B cell (primary cell): Measurements from ENCODE around the gene LZTFL1. TPM values are rescaled to one million over a fixed set of nuclear protein-coding genes. Genes with fewer than 3 reads are reported as not detected.
A peak's percentile ranks its signal among the peaks of the same experiment; 100 is the strongest.

Source experiments
- ATAC-seq: fragments of 200-7000 bp; cut with Tn5 transposase; one replicate; pipeline ENCODE4 v1.10.0; 2021; ENCODE audit warnings: low read depth, mild to moderate bottlenecking, moderate number of reproducible peaks, moderate library complexity
- CTCF ChIA-PET: fragments of 350-600 bp; sonication (Branson Sonifier 250); formaldehyde crosslinking; loops from one replicate; lab custom pipeline; 2021; ENCODE audit warnings: antibody characterized with exemption, inconsistent platforms; lab: Charles Lee
- POLR2A ChIA-PET: fragments of 350-600 bp; sonication (Branson Sonifier 250); formaldehyde crosslinking; loops from one replicate; lab custom pipeline; 2021; ENCODE audit warnings: antibody characterized with exemption; lab: Charles Lee
- DNase-seq: peaks from one replicate; pipeline ENCODE4 v3.0.0; 2013
- H2AFZ ChIP-seq: 2 replicates; pipeline ENCODE4 v1.6.1; 2012; ENCODE audit warnings: mild to moderate bottlenecking, low read depth, low read length; ENCODE audit not compliant: insufficient read depth, poor library complexity, severe bottlenecking
- H3K27ac ChIP-seq, 2 donors: 1 replicate in 1 of 2; 2 replicates in 1 of 2; pipeline ENCODE4 v1.5.1; 2012 to 2013; ENCODE audit warnings: low read length in 2 of 2, mild to moderate bottlenecking in 2 of 2, moderate library complexity in 1 of 2
- H3K27me3 ChIP-seq, 4 experiments: fragments of 200-600 bp in 1 of 4; sonication (generic) in 1 of 4; replicated peaks in 1 of 4; 1 replicate in 2 of 4; 2 replicates in 2 of 4; pipeline versions ENCODE4 v1.6.1 to v1.7.0; 2013 to 2016; ENCODE audit warnings: low read length in 3 of 4, mild to moderate bottlenecking in 2 of 4, mixed read lengths in 1 of 4, moderate library complexity in 1 of 4; ENCODE audit not compliant: insufficient read depth in 4 of 4, control insufficient read depth in 3 of 4; ENCODE audit errors: control extremely low read depth in 1 of 4
- H3K36me3 ChIP-seq, 2 experiments: replicated peaks in 1 of 2; 1 replicate in 1 of 2; 2 replicates in 1 of 2; pipeline versions ENCODE4 v1.6.1 to v1.7.1; 2013; ENCODE audit warnings: low read length in 1 of 2; ENCODE audit not compliant: insufficient read depth in 2 of 2, control insufficient read depth in 1 of 2; ENCODE audit errors: control extremely low read depth in 1 of 2, extremely low read depth in 1 of 2
- H3K4me1 ChIP-seq, 2 donors: fragments of 200-600 bp in 1 of 2; sonication (generic) in 1 of 2; 1 replicate in 1 of 2; 2 replicates in 1 of 2; pipeline versions ENCODE4 v1.5.1 to v1.6.1; 2013 to 2017; ENCODE audit warnings: low read length in 2 of 2; ENCODE audit not compliant: control insufficient read depth in 2 of 2, insufficient read depth in 2 of 2
- H3K4me2 ChIP-seq: replicated peaks from 2 replicates; pipeline ENCODE3; 2012; ENCODE audit warnings: mild to moderate bottlenecking, low read depth, low read length; ENCODE audit not compliant: poor library complexity, severe bottlenecking
- H3K4me3 ChIP-seq, 5 experiments: fragments of 200-600 bp in 1 of 5; sonication (generic) in 1 of 5; 1 replicate in 3 of 5; 2 replicates in 2 of 5; pipeline versions ENCODE4 v1.5.1 to v1.7.0; 2011 to 2016; ENCODE audit warnings: low read length in 4 of 5, mild to moderate bottlenecking in 4 of 5, low read depth in 2 of 5, control low read depth in 1 of 5, moderate library complexity in 1 of 5; ENCODE audit not compliant: insufficient read depth in 1 of 5; ENCODE audit errors: control extremely low read depth in 1 of 5, extremely low read depth in 1 of 5
- H3K79me2 ChIP-seq: fragments of 200-600 bp; sonication (generic); one replicate; pipeline ENCODE4 v1.6.0; 2016; ENCODE audit warnings: low read length; ENCODE audit not compliant: control insufficient read depth, insufficient read depth
- H3K9ac ChIP-seq: fragments of 200-600 bp; sonication (generic); 2 replicates; pipeline ENCODE4 v1.6.1; 2017; ENCODE audit warnings: mild to moderate bottlenecking, low read length, moderate library complexity
- H3K9me3 ChIP-seq, 3 donors: one replicate each; pipeline versions ENCODE4 v1.6.1 to v1.7.1; 2013; ENCODE audit warnings: low read length in 2 of 3; ENCODE audit not compliant: control insufficient read depth in 2 of 3, insufficient read depth in 1 of 3; ENCODE audit errors: control extremely low read depth in 1 of 3
- H4K20me1 ChIP-seq: 2 replicates; pipeline ENCODE4 v1.6.0; 2012; ENCODE audit warnings: mild to moderate bottlenecking, low read length; ENCODE audit not compliant: insufficient read depth, control insufficient read depth, poor library complexity, severe bottlenecking
- H3K27ac Mint-ChIP-seq: one replicate; pipeline ENCODE4 v1.8.0; 2021; ENCODE audit warnings: mixed read lengths
- H3K27me3 Mint-ChIP-seq: one replicate; pipeline ENCODE4 v1.8.0; 2021; ENCODE audit warnings: mixed read lengths
- H3K4me1 Mint-ChIP-seq: one replicate; pipeline ENCODE4 v1.8.0; 2021; ENCODE audit warnings: mixed read lengths
- H3K4me3 Mint-ChIP-seq: one replicate; pipeline ENCODE4 v1.8.0; 2021; ENCODE audit warnings: mixed read lengths
- H3K9me3 Mint-ChIP-seq: one replicate; pipeline ENCODE4 v1.8.0; 2022; ENCODE audit warnings: mixed read lengths; ENCODE audit not compliant: insufficient read depth
- EZH2 ChIP-seq: IDR thresholded peaks from 2 replicates; pipeline ENCODE4 v1.6.1; 2012; ENCODE audit warnings: borderline replicate concordance, low read depth, mild to moderate bottlenecking, moderate library complexity, low read length; ENCODE audit not compliant: insufficient read depth, poor library complexity, severe bottlenecking
- WGBS: methylation state at CpG from one replicate; pipeline ENCODE4 v1.1.5; 2013; ENCODE audit warnings: missing lambda C conversion rate; ENCODE audit not compliant: insufficient coverage; 5-methylcytosine and 5-hydroxymethylcytosine counted together
- intact Hi-C: fragments of 100-400 bp; cut with micrococcal nuclease; formaldehyde crosslinking; loops from one replicate; pipeline ENCODE4 v1.10.0; 2022
- polyA minus RNA-seq: library from RNA; depleted of rRNA, polyadenylated mRNA; stranded (reverse); fragments of >200 nt; gene quantifications from 2 replicates; pipeline ENCODE4 v1.2.3, GENCODE V29; 2012
- polyA plus RNA-seq: library from polyadenylated mRNA; depleted of rRNA; stranded (reverse); fragments of >200 nt; gene quantifications from 2 replicates; pipeline ENCODE4 v1.2.3, GENCODE V29; 2012
- total RNA-seq, 2 donors: library from RNA; stranded (reverse); fragments of 120-200 nt in 1 of 2; gene quantifications; 1 replicate in 1 of 2; 2 replicates in 1 of 2; pipeline versions ENCODE4 v1.2.3 to v1.2.4, GENCODE V29; 2013 to 2022
- TF ChIP-seq, protein P1 (sequence below): fragments of 200-600 bp; IDR thresholded peaks from one replicate; pipeline ENCODE4 v1.8.0; 2022; ENCODE audit warnings: antibody characterized with exemption, mild to moderate bottlenecking

The LZTFL1 gene, protein sequence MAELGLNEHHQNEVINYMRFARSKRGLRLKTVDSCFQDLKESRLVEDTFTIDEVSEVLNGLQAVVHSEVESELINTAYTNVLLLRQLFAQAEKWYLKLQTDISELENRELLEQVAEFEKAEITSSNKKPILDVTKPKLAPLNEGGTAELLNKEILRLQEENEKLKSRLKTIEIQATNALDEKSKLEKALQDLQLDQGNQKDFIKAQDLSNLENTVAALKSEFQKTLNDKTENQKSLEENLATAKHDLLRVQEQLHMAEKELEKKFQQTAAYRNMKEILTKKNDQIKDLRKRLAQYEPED
- 17.8 and 18.4 TPM in 2 replicates for total RNA-seq
- 27.2 TPM for total RNA-seq (2013)
- 12.7 and 16.5 TPM in 2 replicates for polyA plus RNA-seq
- polyA minus RNA-seq: 3.0 and 7.9 TPM in 2 replicates

DNA sequence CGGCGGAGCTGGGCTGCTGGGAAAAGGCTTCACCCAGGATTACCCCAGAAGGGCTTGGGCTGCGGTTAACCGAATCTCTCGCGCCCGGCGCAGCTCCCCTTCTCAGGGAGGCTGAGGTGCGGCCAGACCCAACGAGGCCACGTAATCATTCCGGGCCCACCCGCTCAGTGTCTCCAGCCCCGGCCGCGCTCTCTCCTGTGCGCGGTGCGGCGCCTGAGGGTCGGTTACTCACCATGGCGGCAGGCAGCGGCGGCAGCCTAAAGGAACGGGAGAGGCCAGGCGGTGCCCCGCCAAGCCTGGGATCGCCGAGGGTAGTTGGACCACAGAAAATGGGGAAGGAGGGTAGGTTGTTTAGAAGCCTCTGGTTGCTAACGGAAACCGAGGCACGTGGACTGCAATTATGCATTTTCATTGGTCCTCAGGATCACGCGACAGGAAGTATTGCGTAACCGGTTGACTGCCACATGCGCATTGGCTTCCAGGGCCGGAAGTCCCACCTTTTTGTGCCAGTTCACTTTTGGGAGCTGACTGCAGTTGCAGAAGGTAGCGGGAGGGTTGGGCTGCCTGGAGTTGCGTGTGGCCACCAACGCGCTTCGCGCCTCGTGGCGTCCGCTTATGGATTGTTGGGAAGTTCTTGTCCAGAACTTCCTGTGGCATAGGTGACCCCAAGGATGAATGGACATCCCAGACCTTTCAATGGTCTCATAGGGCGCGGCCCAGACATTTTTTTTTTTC is at the start of gene LZTFL1:
LZTFL1 (minus strand) TSS at position 363 of the 735 bp plus-strand sequence; CDS start at position 235, 128 bp downstream.
- peak; percentile 90 for ATAC-seq
- Histone ChIP-seq H4K20me1 (no peaks in the 10 kb centered on the region), H3K9ac (peak within 1 kb of the TSS; percentile 94), H3K9me3 (no peaks in the 10 kb centered on the region), H3K79me2 (peaks cover 20% of the 10 kb centered on the region), H2AFZ (peak within 1 kb of the TSS; percentile 93), H3K4me3 (peak within 1 kb of the TSS; percentile 65 to 95 (median 88)), H3K27ac (peak within 1 kb of the TSS; percentile 83 to 95), H3K27me3 (no peaks in the 10 kb centered on the region), H3K4me2 (peak within 1 kb of the TSS; percentile 91), H3K36me3 (no peaks in the 10 kb centered on the region), H3K4me1 (peaks cover 12 to 16% of the 10 kb centered on the region in 2 donors)
- intact Hi-C loops: loop anchor here (1.0 to 5.0 kb wide), 5 partner anchors 50 to 245 kb away; partner anchors contain the start of genes FYCO1 and SACM1L
- Mint-ChIP-seq H3K4me3 (peak within 1 kb of the TSS; percentile 98), H3K27me3 (no peaks in the 10 kb centered on the region), H3K4me1 (peaks cover 23% of the 10 kb centered on the region), H3K9me3 (no peaks in the 10 kb centered on the region), H3K27ac (peak within 1 kb of the TSS; percentile 97)
- WGBS: 3% methylated on average over 49 of the region's 49 CpGs
- DNase-seq: peak; percentile 96
- ChIA-PET CTCF (interaction anchor here (0.9 to 1.9 kb wide), 5 partner anchors 10 to 647 kb away, joined by 3 to 5 read pairs (median 4); no protein-coding TSS in a partner anchor), POLR2A (interaction anchor here (0.5 kb wide), 1 partner anchor 78 kb away, joined by 5 read pairs; no protein-coding TSS in a partner anchor)
- TF ChIP-seq EZH2: no peak
- TF ChIP-seq, protein P1, sequence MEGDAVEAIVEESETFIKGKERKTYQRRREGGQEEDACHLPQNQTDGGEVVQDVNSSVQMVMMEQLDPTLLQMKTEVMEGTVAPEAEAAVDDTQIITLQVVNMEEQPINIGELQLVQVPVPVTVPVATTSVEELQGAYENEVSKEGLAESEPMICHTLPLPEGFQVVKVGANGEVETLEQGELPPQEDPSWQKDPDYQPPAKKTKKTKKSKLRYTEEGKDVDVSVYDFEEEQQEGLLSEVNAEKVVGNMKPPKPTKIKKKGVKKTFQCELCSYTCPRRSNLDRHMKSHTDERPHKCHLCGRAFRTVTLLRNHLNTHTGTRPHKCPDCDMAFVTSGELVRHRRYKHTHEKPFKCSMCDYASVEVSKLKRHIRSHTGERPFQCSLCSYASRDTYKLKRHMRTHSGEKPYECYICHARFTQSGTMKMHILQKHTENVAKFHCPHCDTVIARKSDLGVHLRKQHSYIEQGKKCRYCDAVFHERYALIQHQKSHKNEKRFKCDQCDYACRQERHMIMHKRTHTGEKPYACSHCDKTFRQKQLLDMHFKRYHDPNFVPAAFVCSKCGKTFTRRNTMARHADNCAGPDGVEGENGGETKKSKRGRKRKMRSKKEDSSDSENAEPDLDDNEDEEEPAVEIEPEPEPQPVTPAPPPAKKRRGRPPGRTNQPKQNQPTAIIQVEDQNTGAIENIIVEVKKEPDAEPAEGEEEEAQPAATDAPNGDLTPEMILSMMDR: no peak
